GM18520 (cell line): ENCODE results near the gene C2orf49.

Source experiments
- ATAC-seq: cut with Tn5 transposase; IDR thresholded peaks from one replicate; pipeline ENCODE4 v1.9.1; 2021; ENCODE audit not compliant: unreplicated experiment

The C2orf49 gene

GRCh38 chr2:105381101-105381668, 43.8 kb downstream of the C2orf49 start:
- ATAC-seq = no peak

- ATAC-seq = no peak
Measured at GRCh38 chr2:105382177-105382576, 44.8 kb downstream of the C2orf49 start.

GRCh38 chr2:105383432-105384166, 46.3 kb downstream of the C2orf49 start:
- no peak for ATAC-seq

- ATAC-seq = no peak
Measured at GRCh38 chr2:105384216-105384615, 46.9 kb downstream of the C2orf49 start.

DNA sequence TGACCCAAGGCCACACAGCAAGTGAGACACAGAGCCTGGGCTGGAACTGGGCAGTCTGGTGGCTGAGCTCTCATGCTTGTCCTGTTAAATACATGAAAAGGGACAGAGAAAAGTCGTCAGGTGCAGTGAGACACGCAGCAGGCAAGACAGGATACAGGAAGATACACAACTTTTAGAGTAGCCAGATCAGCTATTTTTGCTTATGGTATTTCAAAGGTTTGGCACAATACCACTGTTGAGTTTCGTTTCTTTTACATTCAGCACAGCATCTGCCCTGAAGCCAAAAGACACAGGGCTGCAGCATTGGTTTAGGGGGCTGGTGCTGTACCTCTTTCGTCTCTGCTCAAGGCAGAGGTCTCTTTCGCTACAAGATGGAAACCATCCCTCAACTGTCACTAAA, 47.5 kb downstream of the C2orf49 start:
- ATAC-seq = no peak

GRCh38 chr2:105385731-105386540, 48.6 kb downstream of the C2orf49 start:
- ATAC-seq = no peak

GRCh38 chr2:105387225-105387624, 49.9 kb downstream of the C2orf49 start:
- no peak for ATAC-seq

DNA sequence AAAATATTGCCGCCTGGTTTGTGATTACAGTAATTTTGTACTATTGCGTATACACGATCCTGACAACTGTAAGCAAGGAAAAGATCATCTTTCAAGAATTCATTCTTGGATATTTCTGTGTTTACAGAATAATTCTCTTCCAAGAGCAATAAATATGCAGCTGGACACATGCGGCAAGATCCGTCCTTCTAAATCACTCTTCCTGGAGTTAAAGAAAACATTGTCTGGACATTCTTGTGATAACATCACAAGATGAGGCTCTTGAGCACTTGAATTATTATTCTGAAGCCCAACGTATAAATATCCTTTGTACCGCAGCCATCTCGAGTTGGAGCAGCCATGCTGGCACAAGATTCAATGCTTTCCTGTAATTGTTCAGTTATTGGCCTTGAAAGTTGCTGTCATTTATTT, 51.6 kb downstream of the C2orf49 start:
- ATAC-seq = no peak

- ATAC-seq = no peak
Measured at GRCh38 chr2:105390454-105390853, 53.1 kb downstream of the C2orf49 start.

DNA sequence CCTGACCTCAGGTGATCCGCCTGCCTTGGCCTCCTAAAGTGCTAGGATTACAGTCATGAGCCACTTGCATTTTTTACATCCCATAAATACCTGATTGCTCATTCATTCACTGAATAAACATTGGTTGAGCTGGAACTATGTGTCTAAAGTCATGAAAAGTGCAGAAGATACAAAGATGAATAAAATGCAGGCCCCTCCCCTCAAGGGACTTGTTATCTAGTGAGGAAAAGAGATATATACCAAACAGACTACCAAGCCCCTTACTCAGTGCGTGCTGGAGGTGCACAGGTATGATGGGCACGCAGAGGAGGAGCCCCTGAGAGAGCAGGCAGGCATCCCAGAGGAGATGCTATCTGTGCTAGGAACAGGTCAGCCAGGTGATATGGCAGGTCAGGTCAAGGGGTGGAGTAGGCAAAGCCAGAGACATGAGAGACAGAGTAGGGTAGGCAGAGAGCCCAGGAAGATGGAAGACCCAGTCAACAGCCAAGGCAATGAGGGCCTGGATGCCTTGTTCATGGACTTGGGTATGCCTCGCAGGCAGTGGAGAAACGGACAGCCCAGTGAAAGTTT, 53.8 kb downstream of the C2orf49 start:
- ATAC-seq = no peak

GRCh38 chr2:105391763-105392662, 54.7 kb downstream of the C2orf49 start:
- ATAC-seq = no peak

GRCh38 chr2:105393373-105394055, 56.2 kb downstream of the C2orf49 start:
- ATAC-seq = no peak

GRCh38 chr2:105394951-105395611, 57.7 kb downstream of the C2orf49 start:
- ATAC-seq = no peak

- no peak for ATAC-seq
Measured at GRCh38 chr2:105395691-105396090, 58.4 kb downstream of the C2orf49 start.

GRCh38 chr2:105396254-105397024, 59.1 kb downstream of the C2orf49 start:
- ATAC-seq = no peak

GRCh38 chr2:105397025-105397722, 59.8 kb downstream of the C2orf49 start:
- ATAC-seq = no peak

- ATAC-seq = no peak
Measured at GRCh38 chr2:105397953-105398335, 60.6 kb downstream of the C2orf49 start.
